NCI-H2171 (cell line): ENCODE results near the gene MRLN.

ENCODE experiments used
- DNase-seq: peaks from one replicate; lab custom pipeline; 2025; lab: John Stamatoyannopoulos, UW

MRLN gene

DNA sequence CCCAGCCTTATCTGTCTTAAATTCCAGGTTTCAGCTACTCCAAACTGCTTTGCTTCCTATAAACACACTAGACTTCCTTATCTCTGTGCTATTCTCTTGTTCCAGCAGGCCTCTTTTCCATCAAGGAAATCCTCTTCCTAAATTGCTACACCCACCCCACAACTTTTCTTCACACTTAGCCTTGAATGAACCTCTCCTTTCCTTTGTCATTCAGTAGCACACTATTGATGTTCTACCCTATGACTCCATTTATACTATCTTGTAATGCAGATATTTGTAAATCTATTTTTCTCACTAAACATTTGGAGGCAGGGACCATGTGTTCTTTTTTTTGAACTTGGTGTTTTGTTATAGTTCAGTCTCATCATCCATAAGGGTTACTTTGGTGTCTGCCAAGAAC lies 47.3 kb downstream of the MRLN start:
- no peak for DNase-seq

DNA sequence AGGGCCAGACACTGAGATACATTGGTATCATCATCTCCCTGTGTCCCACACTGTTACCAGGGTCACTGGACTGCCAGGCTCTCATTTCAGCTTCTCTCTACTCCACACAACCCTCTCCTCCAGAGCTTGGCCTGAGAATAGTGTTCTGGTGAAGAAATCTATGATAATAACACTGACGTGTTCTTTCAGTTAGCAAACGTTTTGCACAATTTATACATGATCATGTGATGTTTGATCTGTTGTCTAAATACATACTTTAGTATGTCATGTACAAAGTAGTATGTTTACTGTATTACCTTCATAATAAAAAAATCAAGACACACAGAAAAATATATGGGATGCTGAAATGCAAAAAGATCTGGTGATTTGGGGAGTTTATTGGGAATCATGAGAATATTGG lies 48.6 kb downstream of the MRLN start:
- no peak for DNase-seq

- DNase-seq = no peak
These were observed 50.9 kb downstream of the MRLN start for GRCh38 chr10:59702347-59702746.

DNA sequence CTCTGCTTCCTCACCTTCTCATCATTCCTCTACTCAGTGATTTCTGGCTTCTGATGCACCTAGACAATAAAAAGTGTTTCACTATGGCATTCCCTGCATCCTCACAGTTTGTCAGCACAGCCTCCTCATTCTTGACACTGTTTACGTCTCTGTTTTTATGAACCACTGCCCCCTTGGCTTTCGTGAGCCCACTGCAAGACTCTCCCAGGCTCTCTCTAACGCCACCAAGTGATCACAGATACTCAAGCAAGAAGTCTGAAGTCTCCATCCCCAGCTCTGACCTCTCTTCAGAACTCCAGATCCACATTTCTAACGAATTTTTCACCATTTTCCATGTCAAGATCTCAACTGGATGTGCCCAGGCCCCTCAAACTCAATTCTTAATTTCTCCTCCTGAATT lies 52.5 kb downstream of the MRLN start:
- DNase-seq = no peak

DNA sequence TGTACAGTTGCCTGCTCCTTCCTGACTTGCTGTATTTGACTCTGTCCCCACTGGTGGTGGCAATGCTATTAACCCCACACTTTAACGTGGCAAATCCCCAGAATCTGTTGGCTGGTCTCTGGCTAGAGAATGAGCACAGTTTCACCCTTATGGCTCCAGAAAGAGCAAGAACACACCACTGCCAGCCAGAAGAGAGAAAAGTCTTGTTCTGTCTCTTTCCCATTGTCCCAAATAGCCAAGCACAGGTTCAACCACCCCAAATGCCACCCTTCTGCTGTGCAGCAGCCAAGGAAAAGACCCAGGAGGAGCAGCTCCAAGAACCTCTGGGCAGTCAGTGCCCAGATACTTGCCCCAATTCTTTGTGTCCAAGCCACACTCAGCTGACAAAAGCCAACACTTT lies 54.9 kb downstream of the MRLN start:
- no peak for DNase-seq

GRCh38 chr10:59695637-59696036 lies 57.6 kb downstream of the MRLN start:
- no peak for DNase-seq

- no peak for DNase-seq
These were observed 58.3 kb downstream of the MRLN start for GRCh38 chr10:59694936-59695335.

GRCh38 chr10:59692113-59692512 lies 61.1 kb downstream of the MRLN start:
- DNase-seq = no peak

DNA sequence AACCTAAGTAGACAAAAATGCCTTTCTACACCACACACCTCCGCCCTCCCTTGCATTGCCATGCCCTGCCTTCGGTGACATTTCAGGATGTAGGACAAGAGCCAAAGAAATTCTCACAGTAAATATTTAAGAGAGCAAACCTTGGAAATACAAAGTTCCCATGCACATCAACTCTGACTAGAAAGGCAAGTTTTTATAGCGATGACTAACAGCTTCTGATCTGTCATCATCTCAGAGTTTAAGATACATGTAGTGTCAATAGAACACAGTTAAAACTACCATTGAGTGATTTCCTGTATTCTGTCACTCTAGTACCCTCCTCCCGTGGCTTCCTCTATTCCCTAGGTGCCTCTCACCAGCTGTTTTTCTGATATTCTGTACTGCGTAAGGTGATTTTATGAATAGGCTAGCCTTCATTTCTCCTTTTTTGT lies 64.3 kb downstream of the MRLN start:
- DNase-seq = no peak

DNA sequence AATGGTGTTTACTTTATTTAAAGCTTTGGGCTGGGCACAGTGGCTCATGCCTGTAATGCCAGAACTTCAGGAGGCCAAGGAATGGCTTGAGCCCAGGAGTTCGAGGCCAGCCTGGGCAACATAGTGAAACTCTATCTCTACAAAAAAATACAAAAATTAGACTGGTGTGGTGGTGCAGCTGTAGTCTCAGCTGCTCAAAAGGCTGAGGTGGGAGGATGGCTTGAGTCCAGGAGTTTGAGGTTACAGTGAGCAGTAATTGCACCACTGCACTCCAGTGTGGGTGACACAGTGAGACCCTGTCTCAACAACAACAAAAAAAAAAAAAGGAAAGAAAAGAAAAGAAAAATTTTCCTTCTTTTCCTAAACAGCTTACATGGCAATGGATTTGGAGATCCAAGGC lies 65.6 kb downstream of the MRLN start:
- DNase-seq = no peak
